NCI-H2196 (cell line): Measurements from ENCODE around the gene YAP1.
"Not testable (repeated sequence)": the region's sequence is repeated elsewhere in the genome, so short reads cannot be mapped to it uniquely, and the experiment has no call there.

ENCODE experiments used
- DNase-seq: peaks from one replicate; lab custom pipeline; 2025; ENCODE audit not compliant: unreplicated experiment; lab: John Stamatoyannopoulos, UW

YAP1 gene

GRCh38 chr11:102196816-102197215 lies 86.6 kb downstream of the YAP1 start:
- no peak for DNase-seq

- no peak for DNase-seq
Observed at GRCh38 chr11:102197670-102198139, 87.5 kb downstream of the YAP1 start.

GRCh38 chr11:102199673-102200072 lies 89.4 kb downstream of the YAP1 start:
- DNase-seq = no peak

GRCh38 chr11:102200325-102200724 lies 90.1 kb downstream of the YAP1 start:
- not testable (repeated sequence) for DNase-seq

- DNase-seq = no peak
Observed at GRCh38 chr11:102201776-102202175, 91.5 kb downstream of the YAP1 start.

GRCh38 chr11:102202972-102203371 lies 92.7 kb downstream of the YAP1 start:
- DNase-seq = no peak

- no peak for DNase-seq
Observed at GRCh38 chr11:102204174-102204573, 93.9 kb downstream of the YAP1 start.

GRCh38 chr11:102205805-102206204 lies 95.6 kb downstream of the YAP1 start:
- no peak for DNase-seq

- DNase-seq = no peak
Observed at GRCh38 chr11:102208835-102209234, 98.6 kb downstream of the YAP1 start.

GRCh38 chr11:102214623-102215022 lies 104.4 kb downstream of the YAP1 start:
- DNase-seq = no peak

- DNase-seq = no peak
Observed at GRCh38 chr11:102216433-102217075, 106.3 kb downstream of the YAP1 start.

- no peak for DNase-seq
Observed at GRCh38 chr11:102220728-102221467, 110.7 kb downstream of the YAP1 start.

GRCh38 chr11:102223859-102224258 lies 113.6 kb downstream of the YAP1 start:
- no peak for DNase-seq

GRCh38 chr11:102225689-102226568 lies 115.7 kb downstream of the YAP1 start:
- no peak for DNase-seq

- no peak for DNase-seq
Observed at GRCh38 chr11:102226702-102227490, 116.6 kb downstream of the YAP1 start.

- DNase-seq = no peak
Observed at GRCh38 chr11:102229510-102230123, 119.4 kb downstream of the YAP1 start.

- no peak for DNase-seq
Observed at GRCh38 chr11:102230186-102230585, 119.9 kb downstream of the YAP1 start.

GRCh38 chr11:102230911-102231310 lies 120.7 kb downstream of the YAP1 start:
- no peak for DNase-seq

GRCh38 chr11:102234779-102235439 lies 124.7 kb downstream of the YAP1 start:
- no peak for DNase-seq
